Osteoblast (primary cell): ENCODE data around the gene EFCAB5. TPM values are rescaled to one million over a fixed set of nuclear protein-coding genes. Genes with fewer than 3 reads are reported as not detected.

ENCODE experiments used
- DNase-seq: peaks from one replicate; pipeline ENCODE4 v3.0.0; 2011; ENCODE audit warnings: low spot score, mixed read lengths; ENCODE audit not compliant: insufficient read length; ENCODE audit errors: missing footprints
- H2AFZ ChIP-seq: 2 replicates; pipeline ENCODE4 v1.6.0; 2011; ENCODE audit warnings: mild to moderate bottlenecking, low read length
- H3K27ac ChIP-seq: 2 replicates; pipeline ENCODE4 v1.5.1; 2011; ENCODE audit warnings: mild to moderate bottlenecking, low read depth, low read length, moderate library complexity
- H3K27me3 ChIP-seq: 2 replicates; pipeline ENCODE4 v1.6.0; 2012; ENCODE audit warnings: mild to moderate bottlenecking, control low read depth, inconsistent platforms, low read length, moderate library complexity; ENCODE audit not compliant: insufficient read depth
- H3K36me3 ChIP-seq: 2 replicates; pipeline ENCODE4 v1.5.1; 2011; ENCODE audit warnings: mild to moderate bottlenecking, low read length, control low read depth, moderate library complexity; ENCODE audit not compliant: insufficient read depth
- H3K4me1 ChIP-seq: 2 replicates; pipeline ENCODE4 v1.5.1; 2011; ENCODE audit warnings: mild to moderate bottlenecking, low read length, control low read depth, moderate library complexity; ENCODE audit not compliant: insufficient read depth
- H3K4me2 ChIP-seq: 2 replicates; pipeline ENCODE4 v1.6.0; 2011; ENCODE audit warnings: mild to moderate bottlenecking, low read length; ENCODE audit not compliant: insufficient read depth
- H3K4me3 ChIP-seq: fragments of 200-600 bp; sonication (generic); 3 replicates; pipeline ENCODE4 v1.5.1; 2012; ENCODE audit warnings: mild to moderate bottlenecking, low read length, inconsistent platforms; ENCODE audit not compliant: insufficient read depth
- H3K79me2 ChIP-seq: 2 replicates; pipeline ENCODE4 v1.6.0; 2012; ENCODE audit warnings: mild to moderate bottlenecking, low read length, control low read depth, inconsistent platforms; ENCODE audit not compliant: insufficient read depth
- H3K9me3 ChIP-seq: 2 replicates; pipeline ENCODE4 v1.5.1; 2011; ENCODE audit warnings: low read depth, low read length, control low read depth
- H4K20me1 ChIP-seq: 2 replicates; pipeline ENCODE4 v1.6.0; 2012; ENCODE audit warnings: mild to moderate bottlenecking, low read length, control low read depth; ENCODE audit not compliant: insufficient read depth
- CTCF ChIP-seq: IDR thresholded peaks from 2 replicates; pipeline ENCODE4 v1.5.1; 2011; ENCODE audit warnings: mild to moderate bottlenecking, low read depth, low read length, moderate library complexity; ENCODE audit errors: extremely low read depth
- total RNA-seq: library from RNA; depleted of rRNA; stranded (reverse); fragments of >200 nt; gene quantifications from 2 replicates; pipeline ENCODE4 v1.2.3, GENCODE V29; 2012

Gene EFCAB5
- total RNA-seq, 1 donor: 0.36 TPM

- Histone ChIP-seq H3K4me2 (no peak overlapping the region), H3K9me3 (no peaks in the 10 kb centered on the region), H4K20me1 (no peaks in the 10 kb centered on the region), H3K36me3 (no peaks in the 10 kb centered on the region), H3K27ac (no peak overlapping the region), H3K79me2 (no peaks in the 10 kb centered on the region), H2AFZ (no peak overlapping the region), H3K4me3 (no peak overlapping the region), H3K4me1 (no peaks in the 10 kb centered on the region), H3K27me3 (peaks cover 7% of the 10 kb centered on the region)
- DNase-seq: no peak
- no peak for TF ChIP-seq CTCF
These were observed 100.1 kb downstream of the EFCAB5 start for GRCh38 chr17:30041551-30041950.

GRCh38 chr17:30062372-30062771, 120.9 kb downstream of the EFCAB5 start:
- Histone ChIP-seq H3K9me3 (peaks cover 4% of the 10 kb centered on the region), H3K4me2 (no peak overlapping the region), H3K27me3 (peaks cover 36% of the 10 kb centered on the region), H3K4me3 (no peak overlapping the region), H3K27ac (no peak overlapping the region), H2AFZ (no peak overlapping the region), H3K36me3 (no peaks in the 10 kb centered on the region), H3K4me1 (no peaks in the 10 kb centered on the region), H3K79me2 (no peaks in the 10 kb centered on the region), H4K20me1 (no peaks in the 10 kb centered on the region)
- no peak for DNase-seq
- TF ChIP-seq CTCF: no peak

- no peak overlapping the region for H3K4me2 ChIP-seq
- no peaks in the 10 kb centered on the region for H4K20me1 ChIP-seq
- no peak overlapping the region for H3K4me3 ChIP-seq
- no peaks in the 10 kb centered on the region for H3K79me2 ChIP-seq
- no peak for DNase-seq
- H3K9me3 ChIP-seq: peaks cover 4% of the 10 kb centered on the region
- H3K4me1 ChIP-seq: no peaks in the 10 kb centered on the region
- H3K36me3 ChIP-seq: no peaks in the 10 kb centered on the region
- H2AFZ ChIP-seq: no peak overlapping the region
- peaks cover 26% of the 10 kb centered on the region for H3K27me3 ChIP-seq
- H3K27ac ChIP-seq: no peak overlapping the region
- TF ChIP-seq CTCF: no peak
These were observed 123.3 kb downstream of the EFCAB5 start for GRCh38 chr17:30064738-30065137.

GRCh38 chr17:30068465-30068864, 127.0 kb downstream of the EFCAB5 start:
- H3K36me3 ChIP-seq: no peaks in the 10 kb centered on the region
- H2AFZ ChIP-seq: no peak overlapping the region
- H3K4me2 ChIP-seq: no peak overlapping the region
- H3K9me3 ChIP-seq: peaks cover 4% of the 10 kb centered on the region
- no peak for DNase-seq
- no peaks in the 10 kb centered on the region for H3K4me1 ChIP-seq
- TF ChIP-seq CTCF: no peak
- H3K27me3 ChIP-seq: peaks cover 17% of the 10 kb centered on the region
- no peak overlapping the region for H3K27ac ChIP-seq
- H3K4me3 ChIP-seq: no peak overlapping the region
- no peaks in the 10 kb centered on the region for H4K20me1 ChIP-seq
- H3K79me2 ChIP-seq: no peaks in the 10 kb centered on the region
